ENCODE data around the gene FYN.

DNA sequence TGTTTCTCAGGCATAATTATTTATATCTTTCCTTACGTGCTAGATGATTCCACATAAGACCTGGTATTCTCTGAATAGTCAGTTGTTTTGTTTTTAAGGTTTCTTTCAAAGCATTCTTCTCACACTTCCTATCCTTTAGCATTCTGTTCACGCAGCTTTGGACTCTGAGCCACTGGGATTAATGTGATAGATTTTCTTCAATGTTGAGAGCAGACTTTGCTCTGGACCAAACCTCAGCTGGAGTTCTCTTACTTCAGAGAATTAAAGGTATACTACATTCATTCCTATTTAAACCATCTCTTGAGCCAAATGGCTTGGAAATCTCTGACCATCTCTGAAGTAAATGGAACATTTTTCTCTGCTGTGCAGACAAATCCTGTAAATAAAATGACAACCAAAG lies 196.9 kb downstream of the FYN start:
- TF ChIP-seq, protein P1, sequence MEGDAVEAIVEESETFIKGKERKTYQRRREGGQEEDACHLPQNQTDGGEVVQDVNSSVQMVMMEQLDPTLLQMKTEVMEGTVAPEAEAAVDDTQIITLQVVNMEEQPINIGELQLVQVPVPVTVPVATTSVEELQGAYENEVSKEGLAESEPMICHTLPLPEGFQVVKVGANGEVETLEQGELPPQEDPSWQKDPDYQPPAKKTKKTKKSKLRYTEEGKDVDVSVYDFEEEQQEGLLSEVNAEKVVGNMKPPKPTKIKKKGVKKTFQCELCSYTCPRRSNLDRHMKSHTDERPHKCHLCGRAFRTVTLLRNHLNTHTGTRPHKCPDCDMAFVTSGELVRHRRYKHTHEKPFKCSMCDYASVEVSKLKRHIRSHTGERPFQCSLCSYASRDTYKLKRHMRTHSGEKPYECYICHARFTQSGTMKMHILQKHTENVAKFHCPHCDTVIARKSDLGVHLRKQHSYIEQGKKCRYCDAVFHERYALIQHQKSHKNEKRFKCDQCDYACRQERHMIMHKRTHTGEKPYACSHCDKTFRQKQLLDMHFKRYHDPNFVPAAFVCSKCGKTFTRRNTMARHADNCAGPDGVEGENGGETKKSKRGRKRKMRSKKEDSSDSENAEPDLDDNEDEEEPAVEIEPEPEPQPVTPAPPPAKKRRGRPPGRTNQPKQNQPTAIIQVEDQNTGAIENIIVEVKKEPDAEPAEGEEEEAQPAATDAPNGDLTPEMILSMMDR (IDR thresholded peaks at IDR 0.05; ENCODE audit: low read depth, low read length) = no peak
- no peak for TF ChIP-seq POLR2A (IDR thresholded peaks at IDR 0.05; ENCODE audit: extremely low read depth, insufficient read length)
- TF ChIP-seq, protein P2, sequence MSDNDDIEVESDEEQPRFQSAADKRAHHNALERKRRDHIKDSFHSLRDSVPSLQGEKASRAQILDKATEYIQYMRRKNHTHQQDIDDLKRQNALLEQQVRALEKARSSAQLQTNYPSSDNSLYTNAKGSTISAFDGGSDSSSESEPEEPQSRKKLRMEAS (IDR thresholded peaks at IDR 0.05; ENCODE audit: low read depth, low read length) = no peak
